K562 (cell line): ENCODE results near the gene HHATL. TPM values are rescaled to one million over a fixed set of nuclear protein-coding genes. Genes with fewer than 3 reads are reported as not detected.

ENCODE experiments used
- MYNN ChIP-seq, 2 experiments: sonication (generic); formaldehyde crosslinking in 1 of 2; IDR thresholded peaks; 2 replicates each; pipeline versions ENCODE4 v1.5.0 to v1.6.1; 2016 to 2020; ENCODE audit warnings: antibody characterized with exemption in 1 of 2, missing genetic modification reagents in 1 of 2
- NFIC ChIP-seq: fragments of 450-650 bp; IDR thresholded peaks from 2 replicates; pipeline ENCODE4 v1.6.1; 2017; ENCODE audit warnings: mild to moderate bottlenecking, inconsistent platforms
- POLR2AphosphoS2 ChIP-seq: IDR thresholded peaks from 2 replicates; pipeline ENCODE4 v1.6.1; 2012; ENCODE audit warnings: low read length, improper control_type of control experiment
- ZNF561 ChIP-seq: fragments of 450-650 bp; formaldehyde crosslinking; conservative IDR thresholded peaks from 2 replicates; pipeline ENCODE4 v1.4.0; 2020; ENCODE audit warnings: mild to moderate bottlenecking, moderate library complexity
- polyA plus RNA-seq, 8 experiments: library from polyadenylated mRNA; depleted of rRNA in 4 of 8; stranded (reverse) in 5 of 8; unstranded in 3 of 8; fragments of >200 nt; fragmentation: Nextera tagmentation in 2 of 8; fragmentation: Illumina TruSeq in 1 of 8; extraction: Ambion mirVana in 2 of 8; extraction: Trizol in 1 of 8; gene quantifications; 2 replicates each; pipeline versions ENCODE4 v1.2.1 to v1.2.3, GENCODE V29; 2011 to 2014; ENCODE audit warnings: inconsistent platforms in 1 of 8, missing spikeins in 1 of 8
- total RNA-seq, 7 experiments: library from RNA; depleted of rRNA in 6 of 7; stranded (reverse); fragments of >200 nt in 6 of 7; fragmentation: Illumina TruSeq in 2 of 7; extraction: Trizol in 2 of 7; gene quantifications; 2 replicates each; pipeline versions ENCODE4 v1.2.1 to v1.2.3, GENCODE V29; 2011 to 2021; ENCODE audit warnings: low replicate concordance in 1 of 7
- TF ChIP-seq, protein P1 (sequence below), 2 experiments: fragments of 450-650 bp; IDR thresholded peaks; 2 replicates each; pipeline ENCODE4 v1.6.1; 2018; ENCODE audit warnings: mild to moderate bottlenecking in 2 of 2, low read depth in 1 of 2; ENCODE audit not compliant: partially characterized antibody in 2 of 2
- TF ChIP-seq, protein P2 (sequence below): sonication (generic); formaldehyde crosslinking; IDR thresholded peaks from 2 replicates; pipeline ENCODE4 v1.8.0; 2022; ENCODE audit warnings: missing genetic modification reagents, mild to moderate bottlenecking, borderline replicate concordance
- TF ChIP-seq, protein P3 (sequence below): fragments of 450-650 bp; formaldehyde crosslinking; IDR thresholded peaks from 2 replicates; pipeline ENCODE4 v1.4.0; 2020; ENCODE audit warnings: mild to moderate bottlenecking
- TF ChIP-seq, protein P4 (sequence below), 2 experiments: fragments of 200-800 bp in 1 of 2; sonication (Bioruptor generic) in 1 of 2; sonication (generic) in 1 of 2; formaldehyde crosslinking in 1 of 2; IDR thresholded peaks in 1 of 2; conservative IDR thresholded peaks in 1 of 2; 2 replicates each; pipeline versions ENCODE4 v1.5.0 to v1.6.1; 2016 to 2020; ENCODE audit warnings: missing compliant biosample characterization in 1 of 2, missing genetic modification characterization in 1 of 2, missing genetic modification reagents in 1 of 2
- TF ChIP-seq, protein P5 (sequence below): fragments of 450-650 bp; IDR thresholded peaks from 2 replicates; pipeline ENCODE4 v1.6.1; 2016; ENCODE audit warnings: low read depth

The HHATL gene
- total and polyA plus RNA-seq, 9 of the 15 experiments (the other 6 are each of a cell fraction or from before 2014, with no cell fraction given) = not detected

DNA sequence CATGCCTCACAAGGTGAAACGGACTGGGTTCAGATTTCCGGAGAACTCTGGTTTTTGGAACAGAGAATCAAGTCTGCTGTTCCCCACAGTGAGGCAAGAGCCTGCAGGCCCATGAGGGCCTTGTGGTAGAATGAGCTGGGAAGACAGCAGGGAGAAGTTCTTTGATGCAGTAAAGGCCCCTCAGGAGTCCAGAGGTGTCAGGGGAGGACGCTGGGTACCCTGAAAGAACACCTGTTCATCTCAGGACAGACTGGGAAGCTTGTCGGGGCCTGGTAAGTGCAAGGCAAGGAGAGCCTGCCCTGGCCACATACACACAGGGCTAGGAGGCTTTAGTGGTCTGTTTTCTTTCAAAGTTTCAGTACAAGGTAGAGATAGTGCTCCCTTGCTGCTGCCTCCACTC is 52.8 kb downstream of the HHATL start (continued):
- TF ChIP-seq, protein P1, sequence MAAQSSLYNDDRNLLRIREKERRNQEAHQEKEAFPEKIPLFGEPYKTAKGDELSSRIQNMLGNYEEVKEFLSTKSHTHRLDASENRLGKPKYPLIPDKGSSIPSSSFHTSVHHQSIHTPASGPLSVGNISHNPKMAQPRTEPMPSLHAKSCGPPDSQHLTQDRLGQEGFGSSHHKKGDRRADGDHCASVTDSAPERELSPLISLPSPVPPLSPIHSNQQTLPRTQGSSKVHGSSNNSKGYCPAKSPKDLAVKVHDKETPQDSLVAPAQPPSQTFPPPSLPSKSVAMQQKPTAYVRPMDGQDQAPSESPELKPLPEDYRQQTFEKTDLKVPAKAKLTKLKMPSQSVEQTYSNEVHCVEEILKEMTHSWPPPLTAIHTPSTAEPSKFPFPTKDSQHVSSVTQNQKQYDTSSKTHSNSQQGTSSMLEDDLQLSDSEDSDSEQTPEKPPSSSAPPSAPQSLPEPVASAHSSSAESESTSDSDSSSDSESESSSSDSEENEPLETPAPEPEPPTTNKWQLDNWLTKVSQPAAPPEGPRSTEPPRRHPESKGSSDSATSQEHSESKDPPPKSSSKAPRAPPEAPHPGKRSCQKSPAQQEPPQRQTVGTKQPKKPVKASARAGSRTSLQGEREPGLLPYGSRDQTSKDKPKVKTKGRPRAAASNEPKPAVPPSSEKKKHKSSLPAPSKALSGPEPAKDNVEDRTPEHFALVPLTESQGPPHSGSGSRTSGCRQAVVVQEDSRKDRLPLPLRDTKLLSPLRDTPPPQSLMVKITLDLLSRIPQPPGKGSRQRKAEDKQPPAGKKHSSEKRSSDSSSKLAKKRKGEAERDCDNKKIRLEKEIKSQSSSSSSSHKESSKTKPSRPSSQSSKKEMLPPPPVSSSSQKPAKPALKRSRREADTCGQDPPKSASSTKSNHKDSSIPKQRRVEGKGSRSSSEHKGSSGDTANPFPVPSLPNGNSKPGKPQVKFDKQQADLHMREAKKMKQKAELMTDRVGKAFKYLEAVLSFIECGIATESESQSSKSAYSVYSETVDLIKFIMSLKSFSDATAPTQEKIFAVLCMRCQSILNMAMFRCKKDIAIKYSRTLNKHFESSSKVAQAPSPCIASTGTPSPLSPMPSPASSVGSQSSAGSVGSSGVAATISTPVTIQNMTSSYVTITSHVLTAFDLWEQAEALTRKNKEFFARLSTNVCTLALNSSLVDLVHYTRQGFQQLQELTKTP (IDR thresholded peaks at IDR 0.05; ENCODE audit: low read depth in 1 of 2, partially characterized antibody in 2 of 2) = no peak
- TF ChIP-seq, protein P2, sequence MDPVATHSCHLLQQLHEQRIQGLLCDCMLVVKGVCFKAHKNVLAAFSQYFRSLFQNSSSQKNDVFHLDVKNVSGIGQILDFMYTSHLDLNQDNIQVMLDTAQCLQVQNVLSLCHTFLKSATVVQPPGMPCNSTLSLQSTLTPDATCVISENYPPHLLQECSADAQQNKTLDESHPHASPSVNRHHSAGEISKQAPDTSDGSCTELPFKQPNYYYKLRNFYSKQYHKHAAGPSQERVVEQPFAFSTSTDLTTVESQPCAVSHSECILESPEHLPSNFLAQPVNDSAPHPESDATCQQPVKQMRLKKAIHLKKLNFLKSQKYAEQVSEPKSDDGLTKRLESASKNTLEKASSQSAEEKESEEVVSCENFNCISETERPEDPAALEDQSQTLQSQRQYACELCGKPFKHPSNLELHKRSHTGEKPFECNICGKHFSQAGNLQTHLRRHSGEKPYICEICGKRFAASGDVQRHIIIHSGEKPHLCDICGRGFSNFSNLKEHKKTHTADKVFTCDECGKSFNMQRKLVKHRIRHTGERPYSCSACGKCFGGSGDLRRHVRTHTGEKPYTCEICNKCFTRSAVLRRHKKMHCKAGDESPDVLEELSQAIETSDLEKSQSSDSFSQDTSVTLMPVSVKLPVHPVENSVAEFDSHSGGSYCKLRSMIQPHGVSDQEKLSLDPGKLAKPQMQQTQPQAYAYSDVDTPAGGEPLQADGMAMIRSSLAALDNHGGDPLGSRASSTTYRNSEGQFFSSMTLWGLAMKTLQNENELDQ (CRISPR knock-in tag) = no peak
- TF ChIP-seq POLR2AphosphoS2 = peak; percentile 85; the same call in 1 of the 2 replicates
- TF ChIP-seq, protein P3, sequence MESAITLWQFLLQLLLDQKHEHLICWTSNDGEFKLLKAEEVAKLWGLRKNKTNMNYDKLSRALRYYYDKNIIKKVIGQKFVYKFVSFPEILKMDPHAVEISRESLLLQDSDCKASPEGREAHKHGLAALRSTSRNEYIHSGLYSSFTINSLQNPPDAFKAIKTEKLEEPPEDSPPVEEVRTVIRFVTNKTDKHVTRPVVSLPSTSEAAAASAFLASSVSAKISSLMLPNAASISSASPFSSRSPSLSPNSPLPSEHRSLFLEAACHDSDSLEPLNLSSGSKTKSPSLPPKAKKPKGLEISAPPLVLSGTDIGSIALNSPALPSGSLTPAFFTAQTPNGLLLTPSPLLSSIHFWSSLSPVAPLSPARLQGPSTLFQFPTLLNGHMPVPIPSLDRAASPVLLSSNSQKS = no peak
- no peak for TF ChIP-seq NFIC
- TF ChIP-seq, protein P4, sequence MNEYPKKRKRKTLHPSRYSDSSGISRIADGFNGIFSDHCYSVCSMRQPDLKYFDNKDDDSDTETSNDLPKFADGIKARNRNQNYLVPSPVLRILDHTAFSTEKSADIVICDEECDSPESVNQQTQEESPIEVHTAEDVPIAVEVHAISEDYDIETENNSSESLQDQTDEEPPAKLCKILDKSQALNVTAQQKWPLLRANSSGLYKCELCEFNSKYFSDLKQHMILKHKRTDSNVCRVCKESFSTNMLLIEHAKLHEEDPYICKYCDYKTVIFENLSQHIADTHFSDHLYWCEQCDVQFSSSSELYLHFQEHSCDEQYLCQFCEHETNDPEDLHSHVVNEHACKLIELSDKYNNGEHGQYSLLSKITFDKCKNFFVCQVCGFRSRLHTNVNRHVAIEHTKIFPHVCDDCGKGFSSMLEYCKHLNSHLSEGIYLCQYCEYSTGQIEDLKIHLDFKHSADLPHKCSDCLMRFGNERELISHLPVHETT (CRISPR knock-in tag; conservative IDR thresholded peaks at IDR 0.05 in 1 of 2, IDR thresholded peaks at IDR 0.05 in 1 of 2) = no peak
- peak; percentile 8; the same call in 1 of the 2 replicates for TF ChIP-seq MYNN (IDR thresholded peaks at IDR 0.05)
- TF ChIP-seq MYNN (CRISPR knock-in tag; IDR thresholded peaks at IDR 0.05) = no peak
- TF ChIP-seq, protein P5, sequence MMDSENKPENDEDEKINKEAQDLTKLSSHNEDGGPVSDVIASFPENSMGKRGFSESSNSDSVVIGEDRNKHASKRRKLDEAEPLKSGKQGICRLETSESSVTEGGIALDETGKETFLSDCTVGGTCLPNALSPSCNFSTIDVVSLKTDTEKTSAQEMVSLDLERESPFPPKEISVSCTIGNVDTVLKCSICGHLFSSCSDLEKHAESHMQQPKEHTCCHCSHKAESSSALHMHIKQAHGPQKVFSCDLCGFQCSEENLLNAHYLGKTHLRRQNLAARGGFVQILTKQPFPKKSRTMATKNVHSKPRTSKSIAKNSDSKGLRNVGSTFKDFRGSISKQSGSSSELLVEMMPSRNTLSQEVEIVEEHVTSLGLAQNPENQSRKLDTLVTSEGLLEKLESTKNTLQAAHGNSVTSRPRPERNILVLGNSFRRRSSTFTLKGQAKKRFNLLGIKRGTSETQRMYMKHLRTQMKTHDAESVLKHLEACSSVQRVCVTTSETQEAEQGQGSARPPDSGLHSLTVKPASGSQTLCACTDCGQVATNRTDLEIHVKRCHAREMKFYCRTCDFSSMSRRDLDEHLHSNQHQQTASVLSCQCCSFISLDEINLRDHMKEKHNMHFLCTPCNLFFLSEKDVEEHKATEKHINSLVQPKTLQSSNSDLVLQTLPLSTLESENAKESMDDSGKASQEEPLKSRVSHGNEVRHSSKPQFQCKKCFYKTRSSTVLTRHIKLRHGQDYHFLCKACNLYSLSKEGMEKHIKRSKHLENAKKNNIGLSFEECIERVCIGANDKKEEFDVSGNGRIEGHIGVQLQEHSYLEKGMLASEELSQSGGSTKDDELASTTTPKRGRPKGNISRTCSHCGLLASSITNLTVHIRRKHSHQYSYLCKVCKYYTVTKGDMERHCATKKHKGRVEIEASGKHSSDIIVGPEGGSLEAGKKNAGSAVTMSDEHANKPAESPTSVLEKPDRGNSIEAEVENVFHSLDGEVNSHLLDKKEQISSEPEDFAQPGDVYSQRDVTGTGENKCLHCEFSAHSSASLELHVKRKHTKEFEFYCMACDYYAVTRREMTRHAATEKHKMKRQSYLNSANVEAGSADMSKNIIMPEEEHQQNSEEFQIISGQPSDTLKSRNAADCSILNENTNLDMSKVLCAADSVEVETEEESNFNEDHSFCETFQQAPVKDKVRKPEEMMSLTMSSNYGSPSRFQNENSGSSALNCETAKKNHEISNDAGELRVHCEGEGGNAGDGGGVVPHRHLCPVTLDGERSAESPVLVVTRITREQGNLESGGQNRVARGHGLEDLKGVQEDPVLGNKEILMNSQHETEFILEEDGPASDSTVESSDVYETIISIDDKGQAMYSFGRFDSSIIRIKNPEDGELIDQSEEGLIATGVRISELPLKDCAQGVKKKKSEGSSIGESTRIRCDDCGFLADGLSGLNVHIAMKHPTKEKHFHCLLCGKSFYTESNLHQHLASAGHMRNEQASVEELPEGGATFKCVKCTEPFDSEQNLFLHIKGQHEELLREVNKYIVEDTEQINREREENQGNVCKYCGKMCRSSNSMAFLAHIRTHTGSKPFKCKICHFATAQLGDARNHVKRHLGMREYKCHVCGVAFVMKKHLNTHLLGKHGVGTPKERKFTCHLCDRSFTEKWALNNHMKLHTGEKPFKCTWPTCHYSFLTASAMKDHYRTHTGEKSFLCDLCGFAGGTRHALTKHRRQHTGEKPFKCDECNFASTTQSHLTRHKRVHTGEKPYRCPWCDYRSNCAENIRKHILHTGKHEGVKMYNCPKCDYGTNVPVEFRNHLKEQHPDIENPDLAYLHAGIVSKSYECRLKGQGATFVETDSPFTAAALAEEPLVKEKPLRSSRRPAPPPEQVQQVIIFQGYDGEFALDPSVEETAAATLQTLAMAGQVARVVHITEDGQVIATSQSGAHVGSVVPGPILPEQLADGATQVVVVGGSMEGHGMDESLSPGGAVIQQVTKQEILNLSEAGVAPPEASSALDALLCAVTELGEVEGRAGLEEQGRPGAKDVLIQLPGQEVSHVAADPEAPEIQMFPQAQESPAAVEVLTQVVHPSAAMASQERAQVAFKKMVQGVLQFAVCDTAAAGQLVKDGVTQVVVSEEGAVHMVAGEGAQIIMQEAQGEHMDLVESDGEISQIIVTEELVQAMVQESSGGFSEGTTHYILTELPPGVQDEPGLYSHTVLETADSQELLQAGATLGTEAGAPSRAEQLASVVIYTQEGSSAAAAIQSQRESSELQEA = no peak
- TF ChIP-seq ZNF561 = no peak
